ENCODE data around the gene NRXN3.

Gene NRXN3

GRCh38 chr14:78598046-78598920 lies 428.1 kb downstream of the NRXN3 start:
- DNase-seq = no peak

DNA sequence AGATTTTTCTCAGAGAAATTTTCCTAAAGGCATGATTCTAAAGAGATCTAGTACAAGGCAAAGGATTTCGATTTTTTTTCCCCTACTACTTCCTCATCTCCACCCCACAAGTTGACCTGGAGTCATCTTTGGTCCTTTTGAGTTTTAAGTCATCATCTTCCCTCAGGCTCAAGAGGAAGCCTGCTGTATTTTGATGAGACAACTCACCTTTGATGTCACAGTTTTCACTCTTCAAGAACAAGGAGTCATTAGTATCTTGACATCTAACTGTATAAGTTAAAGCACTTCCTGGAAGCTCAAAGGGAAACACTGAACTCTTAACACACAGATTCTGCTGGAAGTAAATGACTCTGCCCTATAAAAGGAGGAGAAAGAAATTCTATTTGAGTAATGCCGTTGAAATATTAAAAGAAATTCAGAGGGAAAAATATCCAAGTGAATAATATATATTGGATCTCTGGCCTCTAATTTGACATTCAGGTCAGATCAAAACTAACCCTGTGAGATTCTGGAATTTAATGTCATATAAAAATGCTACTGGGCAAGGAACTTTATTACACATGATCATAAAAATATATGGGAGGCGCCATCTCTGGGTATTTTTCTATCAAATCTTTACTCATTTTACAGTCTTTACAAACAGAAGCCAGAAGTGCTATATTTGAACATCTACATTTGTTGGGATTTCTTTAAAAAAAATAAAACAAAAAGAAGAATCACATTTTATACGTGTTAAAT lies 435.0 kb downstream of the NRXN3 start:
- no peak for DNase-seq

DNA sequence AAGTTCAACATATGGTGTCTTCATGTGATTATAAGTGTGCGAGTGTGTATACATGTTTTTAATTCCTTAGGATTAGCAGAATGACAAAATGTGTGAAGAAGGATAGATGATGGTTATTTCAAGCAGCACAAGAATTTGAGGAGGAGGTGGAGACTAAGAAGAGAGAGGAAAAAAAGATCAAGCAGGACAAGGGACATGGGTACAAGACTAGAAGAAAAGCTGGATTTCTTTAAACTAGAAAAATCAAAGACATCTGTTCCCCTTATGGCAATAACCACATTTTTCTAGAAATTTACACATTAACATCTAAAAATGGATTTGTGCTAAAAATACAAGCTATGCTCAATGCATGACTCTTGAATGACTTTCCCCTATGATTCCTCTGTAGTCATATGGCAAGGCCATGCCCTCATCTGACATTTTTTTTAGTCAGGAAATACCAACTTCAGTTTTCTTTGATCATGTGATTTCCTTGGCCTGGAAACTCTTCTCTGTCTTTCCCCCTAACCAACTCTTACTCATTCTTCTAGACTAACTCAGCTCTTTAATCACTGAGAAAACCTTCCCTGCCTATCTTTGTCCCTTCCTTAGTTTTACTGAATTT lies 435.8 kb downstream of the NRXN3 start:
- DNase-seq = no peak

GRCh38 chr14:78608998-78609787 lies 439.0 kb downstream of the NRXN3 start:
- DNase-seq = no peak

DNA sequence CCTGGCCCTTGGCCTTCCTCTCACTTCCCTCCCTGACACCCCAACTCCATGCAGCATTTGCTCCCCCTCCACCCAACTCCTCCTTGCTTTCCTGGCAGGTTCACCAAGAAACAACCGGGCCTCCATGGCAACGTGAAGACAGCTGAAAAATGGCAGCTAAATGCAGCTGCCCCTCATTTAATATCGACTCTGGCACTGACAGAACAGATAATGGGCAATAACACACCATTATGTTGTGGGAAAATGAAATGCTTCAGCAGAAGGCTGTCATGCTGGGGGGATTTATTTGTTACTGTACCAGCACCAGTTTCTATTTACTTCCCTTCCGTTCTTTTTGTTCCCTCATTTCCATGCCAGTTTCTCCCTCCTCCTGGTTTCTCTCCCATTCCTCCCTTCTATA lies 440.8 kb downstream of the NRXN3 start:
- no peak for DNase-seq

GRCh38 chr14:78611796-78612571 lies 441.8 kb downstream of the NRXN3 start:
- no peak for DNase-seq

DNA sequence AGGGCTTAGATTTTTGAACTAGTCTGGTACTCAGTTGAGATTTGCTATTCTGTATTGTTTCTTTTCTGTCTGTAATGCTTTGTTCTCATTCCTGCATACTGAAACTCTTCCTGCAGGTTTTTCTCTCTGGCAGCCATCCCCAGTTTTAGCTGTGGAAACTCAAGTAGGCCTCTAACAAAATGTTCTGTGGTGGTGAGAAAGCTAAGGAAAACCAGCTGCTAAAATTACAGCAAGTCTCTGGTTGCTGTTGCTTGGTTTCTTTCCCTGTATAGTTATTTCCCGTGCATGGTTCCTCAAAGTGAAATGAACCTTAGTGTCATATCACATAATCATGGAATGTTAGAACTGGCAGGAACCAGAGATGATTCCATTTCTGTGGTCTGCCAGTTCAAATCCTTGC lies 442.5 kb downstream of the NRXN3 start:
- DNase-seq = no peak

DNA sequence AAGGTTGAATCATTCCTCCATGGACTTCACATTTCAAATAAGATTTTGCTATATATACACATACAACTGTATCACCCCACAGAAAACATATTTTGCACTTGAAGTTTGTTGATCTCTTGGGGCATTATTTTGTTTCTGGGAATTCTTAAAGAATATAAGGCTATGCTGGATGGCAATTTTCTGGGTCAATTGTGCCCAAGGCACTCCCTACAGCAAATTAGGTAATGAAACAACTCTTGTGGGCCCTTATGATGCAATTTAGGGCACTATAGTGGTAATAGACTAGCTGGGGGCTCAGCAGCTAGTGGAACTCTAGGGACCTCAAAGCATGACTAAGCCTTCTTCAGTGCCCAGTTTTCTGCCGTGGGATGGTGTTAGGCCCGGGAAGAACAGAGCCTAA lies 444.4 kb downstream of the NRXN3 start:
- DNase-seq = no peak

DNA sequence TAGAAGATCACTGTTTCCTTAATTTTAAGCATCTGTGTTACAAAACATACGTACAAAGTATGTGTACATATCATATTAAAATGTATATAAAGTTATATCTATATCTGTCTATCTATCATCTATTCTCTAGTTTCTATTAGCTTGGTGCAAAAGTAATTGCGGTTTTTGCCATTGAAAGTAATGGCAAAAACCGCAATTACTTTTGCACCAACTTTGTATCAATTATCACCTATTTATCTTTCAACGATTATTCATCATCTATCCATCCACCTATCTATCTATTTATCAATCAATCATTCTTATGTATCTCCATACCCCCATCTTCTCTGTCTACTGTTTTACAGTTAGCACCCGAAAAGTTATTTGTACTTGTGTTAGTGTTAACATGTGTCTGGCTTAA lies 447.6 kb downstream of the NRXN3 start:
- DNase-seq = no peak

- DNase-seq = no peak
Measured at GRCh38 chr14:78618368-78618767, 448.2 kb downstream of the NRXN3 start.

DNA sequence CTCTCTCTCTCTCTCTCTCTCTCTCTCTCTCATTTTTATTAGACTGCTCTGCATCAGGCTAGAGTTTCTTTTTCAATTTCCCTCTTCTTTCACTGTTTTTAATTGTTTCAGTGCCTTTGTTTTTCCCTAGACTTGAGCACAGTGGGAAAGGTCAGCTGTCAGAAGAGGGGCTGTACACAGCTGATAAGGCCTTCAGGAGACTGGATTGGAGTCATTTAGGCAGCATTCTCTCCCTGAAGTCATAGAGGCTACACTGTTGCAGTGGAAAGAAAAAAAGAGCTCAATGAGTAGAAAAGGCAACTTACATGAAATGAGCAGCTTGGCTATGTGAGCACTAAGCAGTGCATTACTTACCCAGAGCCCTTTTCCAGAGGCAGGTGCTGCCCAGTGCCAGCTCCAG lies 456.9 kb downstream of the NRXN3 start:
- no peak for DNase-seq

DNA sequence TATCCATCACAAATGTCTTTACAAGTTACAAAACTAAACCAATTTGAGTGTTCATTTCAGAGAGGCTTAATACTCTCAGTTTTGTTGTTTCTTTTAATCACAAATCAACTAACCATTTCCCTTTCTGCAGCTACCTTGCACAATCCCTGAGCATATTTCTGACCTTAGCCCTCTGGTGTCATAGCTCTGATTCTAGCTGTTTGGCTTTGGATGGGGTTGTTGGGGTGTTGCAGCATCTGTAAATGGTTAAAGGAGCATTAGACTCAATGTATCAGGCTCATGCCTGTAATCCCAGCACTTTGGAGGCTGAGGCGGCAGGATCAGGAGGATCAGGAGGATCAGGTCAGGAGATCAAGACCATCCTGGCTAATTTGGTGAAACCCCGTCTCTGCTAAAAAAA lies 461.4 kb downstream of the NRXN3 start:
- DNase-seq = no peak

- no peak for DNase-seq
Measured at GRCh38 chr14:78633752-78634151, 463.6 kb downstream of the NRXN3 start.

DNA sequence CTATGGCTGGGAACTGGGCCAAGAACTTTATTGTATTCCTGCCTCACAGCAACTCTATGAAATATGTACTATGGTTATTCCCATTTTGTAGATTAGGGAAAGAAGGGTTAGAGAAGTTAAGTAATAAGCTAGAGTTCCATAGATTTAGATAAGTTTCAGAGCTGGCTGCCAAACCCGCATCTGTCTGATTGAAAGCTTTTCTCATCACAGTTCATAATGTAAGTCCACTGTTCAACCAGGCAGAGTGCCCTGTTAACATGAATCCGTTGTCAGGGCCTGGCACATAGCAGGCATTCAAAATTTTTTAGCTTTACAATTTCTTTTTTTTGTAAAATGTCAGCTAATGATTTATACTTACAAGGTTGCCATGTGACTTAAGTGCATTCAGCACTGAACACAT lies 467.3 kb downstream of the NRXN3 start:
- no peak for DNase-seq

DNA sequence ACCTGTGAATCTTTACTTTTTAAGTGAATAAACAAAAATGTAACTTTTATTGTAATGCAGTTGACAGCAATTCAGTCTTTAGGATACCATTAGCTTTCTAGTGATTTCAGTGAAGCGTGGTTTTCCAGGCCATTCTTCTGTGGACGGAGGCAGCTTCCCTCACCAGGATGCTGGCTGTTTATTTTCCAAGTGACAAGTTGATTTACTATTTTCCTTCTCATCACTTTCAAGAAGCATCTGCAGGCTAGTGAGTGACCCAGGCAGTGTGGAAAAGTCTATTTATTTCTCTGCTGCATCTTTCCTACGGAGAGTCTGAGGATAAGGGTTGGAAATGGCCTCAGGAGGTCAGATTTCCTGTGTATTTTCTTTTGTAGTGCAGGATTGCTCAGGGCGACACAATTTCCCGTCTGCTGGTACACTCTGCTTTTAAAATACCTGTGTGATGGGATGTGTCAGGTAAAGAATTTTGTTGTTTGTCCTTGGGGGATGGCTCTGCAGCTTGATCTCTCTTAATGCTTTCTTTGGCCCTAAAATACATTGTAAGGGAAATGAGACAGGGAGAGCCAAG lies 467.8 kb downstream of the NRXN3 start:
- DNase-seq = no peak

DNA sequence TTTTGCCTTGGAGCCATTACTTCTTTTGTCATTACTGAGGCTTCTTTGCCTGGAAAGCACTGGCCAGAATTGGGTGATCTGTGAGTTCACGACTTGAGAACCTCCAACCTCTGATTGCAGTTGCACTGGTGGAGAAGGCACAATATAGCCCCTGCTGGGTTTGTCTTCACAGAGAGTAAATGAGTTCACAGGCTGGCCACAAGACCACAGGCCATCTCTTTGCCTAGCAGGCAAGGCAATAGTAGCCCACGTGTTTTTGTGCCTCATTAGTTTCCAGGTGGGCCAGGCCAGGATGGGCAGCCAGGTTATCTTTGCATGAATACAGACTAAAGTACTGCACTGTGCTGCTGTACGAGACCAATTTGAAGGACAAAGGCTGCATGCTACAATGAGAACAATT lies 468.8 kb downstream of the NRXN3 start:
- no peak for DNase-seq

- DNase-seq = no peak
Measured at GRCh38 chr14:78644824-78645559, 474.8 kb downstream of the NRXN3 start.

- DNase-seq = no peak
Measured at GRCh38 chr14:78652727-78653126, 482.6 kb downstream of the NRXN3 start.

- DNase-seq = no peak
Measured at GRCh38 chr14:78653173-78653572, 483.0 kb downstream of the NRXN3 start.

- DNase-seq = no peak
Measured at GRCh38 chr14:78657451-78657850, 487.3 kb downstream of the NRXN3 start.

GRCh38 chr14:78664841-78665240 lies 494.7 kb downstream of the NRXN3 start:
- DNase-seq = no peak
